GM12892 (cell line): ENCODE results near the gene DEF6.

Experiments
- POLR2A ChIP-seq: IDR thresholded peaks from 2 replicates; pipeline ENCODE4 v1.6.1; 2011; ENCODE audit warnings: low read depth, low read length, control low read depth
- POLR2AphosphoS5 ChIP-seq: IDR thresholded peaks from 2 replicates; pipeline ENCODE4 v1.6.1; 2011; ENCODE audit warnings: low read depth, low read length, control low read depth

GRCh38 chr6:35330541-35331119 lies 33.0 kb downstream of the DEF6 start:
- TF ChIP-seq POLR2AphosphoS5 (no peak), POLR2A (no peak)
